ENCODE results near the gene AUTS2.

- TF ChIP-seq IRF1 (CRISPR knock-in tag; IDR thresholded peaks at IDR 0.05) (no peak), CTCF (IDR thresholded peaks at IDR 0.05) (no peak), NFE2L1 (CRISPR knock-in tag; IDR thresholded peaks at IDR 0.05) (no peak), ATF3 (CRISPR knock-in tag; conservative IDR thresholded peaks at IDR 0.05) (no peak), ZBTB43 (CRISPR knock-in tag; IDR thresholded peaks at IDR 0.05) (no peak), JUN (CRISPR knock-in tag; IDR thresholded peaks at IDR 0.05) (no peak), GRHL2 (CRISPR knock-in tag; IDR thresholded peaks at IDR 0.05; ENCODE audit: insufficient replicate concordance, severe bottlenecking) (no peak)
These were observed 751.5 kb downstream of the AUTS2 start for GRCh38 chr7:70349819-70350218.
